Trophoblast cell (in vitro differentiated cells and primary cell): ENCODE results near the gene CHURC1.

Experiments
- DNase-seq, 2 donors: peaks; one replicate each; pipeline ENCODE4 v3.0.0-alpha.2; 2016
- H2AFZ ChIP-seq: 2 replicates; pipeline ENCODE4 v1.6.1; 2013; ENCODE audit warnings: low read length, moderate library complexity, mild to moderate bottlenecking; ENCODE audit not compliant: insufficient read depth, poor library complexity
- H2AK5ac ChIP-seq: 2 replicates; pipeline ENCODE4 v1.6.1; 2013; ENCODE audit warnings: mild to moderate bottlenecking, low read length
- H2BK120ac ChIP-seq: 2 replicates; pipeline ENCODE4 v1.6.1; 2013; ENCODE audit warnings: low read length, mild to moderate bottlenecking, moderate library complexity; ENCODE audit not compliant: insufficient read depth, poor library complexity
- H2BK12ac ChIP-seq: 2 replicates; pipeline ENCODE4 v1.6.1; 2013; ENCODE audit warnings: mild to moderate bottlenecking, low read length, moderate library complexity
- H2BK5ac ChIP-seq: 2 replicates; pipeline ENCODE4 v1.6.1; 2013; ENCODE audit warnings: low read length, low read depth, moderate library complexity, mild to moderate bottlenecking; ENCODE audit not compliant: poor library complexity
- H3K14ac ChIP-seq: 2 replicates; pipeline ENCODE4 v1.6.1; 2013; ENCODE audit warnings: mild to moderate bottlenecking, low read length
- H3K18ac ChIP-seq: 2 replicates; pipeline ENCODE4 v1.6.1; 2013; ENCODE audit warnings: mild to moderate bottlenecking, low read length
- H3K23ac ChIP-seq: 2 replicates; pipeline ENCODE4 v1.6.1; 2013; ENCODE audit warnings: low read length
- H3K27ac ChIP-seq: 2 replicates; pipeline ENCODE4 v1.5.1; 2013; ENCODE audit warnings: low read depth, mild to moderate bottlenecking, inconsistent platforms, low read length, moderate library complexity
- H3K27me3 ChIP-seq: 2 replicates; pipeline ENCODE4 v1.6.1; 2013; ENCODE audit warnings: inconsistent platforms, mild to moderate bottlenecking, low read length, moderate library complexity; ENCODE audit not compliant: insufficient read depth
- H3K36me3 ChIP-seq, 2 experiments: 1 replicate in 1 of 2; 2 replicates in 1 of 2; pipeline ENCODE4 v1.6.1; 2013; ENCODE audit warnings: low read length in 2 of 2, mild to moderate bottlenecking in 2 of 2, moderate library complexity in 1 of 2; ENCODE audit not compliant: insufficient read depth in 2 of 2, control insufficient read depth in 1 of 2
- H3K4ac ChIP-seq: 2 replicates; pipeline ENCODE4 v1.6.1; 2013; ENCODE audit warnings: low read depth, mild to moderate bottlenecking, low read length, moderate library complexity
- H3K4me1 ChIP-seq, 2 experiments: 1 replicate in 1 of 2; 2 replicates in 1 of 2; pipeline ENCODE4 v1.6.1; 2013; ENCODE audit warnings: low read length in 2 of 2, mild to moderate bottlenecking in 2 of 2, moderate library complexity in 1 of 2; ENCODE audit not compliant: insufficient read depth in 2 of 2, control insufficient read depth in 1 of 2
- H3K4me2 ChIP-seq: 2 replicates; pipeline ENCODE4 v1.6.1; 2013; ENCODE audit warnings: inconsistent platforms, mild to moderate bottlenecking, low read length, moderate library complexity
- H3K4me3 ChIP-seq: 2 replicates; pipeline ENCODE4 v1.5.1; 2013; ENCODE audit warnings: mild to moderate bottlenecking, low read depth, low read length, inconsistent platforms
- H3K79me1 ChIP-seq: one replicate; pipeline ENCODE4 v1.6.1; 2013; ENCODE audit warnings: low read length
- H3K79me2 ChIP-seq: 2 replicates; pipeline ENCODE4 v1.6.1; 2013; ENCODE audit warnings: low read length, mild to moderate bottlenecking; ENCODE audit not compliant: control insufficient read depth, insufficient read depth, poor library complexity
- H3K9ac ChIP-seq: 2 replicates; pipeline ENCODE4 v1.6.1; 2013; ENCODE audit warnings: mild to moderate bottlenecking, low read length
- H3K9me3 ChIP-seq: 2 replicates; pipeline ENCODE4 v1.6.1; 2013; ENCODE audit warnings: low read depth, mild to moderate bottlenecking, control low read depth, inconsistent platforms, low read length; ENCODE audit not compliant: insufficient read depth
- H4K12ac ChIP-seq: 2 replicates; pipeline ENCODE4 v1.6.1; 2013; ENCODE audit warnings: low read depth, mild to moderate bottlenecking, low read length, moderate library complexity
- H4K8ac ChIP-seq: 2 replicates; pipeline ENCODE4 v1.6.1; 2013; ENCODE audit warnings: low read depth, mild to moderate bottlenecking, low read length, moderate library complexity
- H4K91ac ChIP-seq: one replicate; pipeline ENCODE4 v1.6.1; 2013; ENCODE audit warnings: low read depth, mild to moderate bottlenecking, low read length, moderate library complexity
- WGBS: extraction: QIAGEN DNeasy Blood & Tissue Kit; methylation state at CpG from one replicate; pipeline ENCODE4 v1.1.7; 2013; ENCODE audit warnings: missing lambda C conversion rate; ENCODE audit not compliant: insufficient read length, insufficient coverage; ENCODE audit errors: extremely low coverage; 5-methylcytosine and 5-hydroxymethylcytosine counted together

The CHURC1 gene

GRCh38 chr14:64868379-64868778 lies 45.9 kb upstream of the CHURC1 start:
- Histone ChIP-seq H3K4me1 (no peaks in the 10 kb centered on the region), H3K79me2 (no peaks in the 10 kb centered on the region), H4K12ac (no peak overlapping the region), H3K23ac (no peak overlapping the region), H4K91ac (no peak overlapping the region), H2BK120ac (no peak overlapping the region), H2BK12ac (no peak overlapping the region), H3K9ac (no peak overlapping the region), H3K27me3 (no peaks in the 10 kb centered on the region), H3K27ac (no peak overlapping the region), H2AFZ (no peak overlapping the region), H3K4me2 (no peak overlapping the region), H3K4me3 (no peak overlapping the region), H3K14ac (no peak overlapping the region), H3K4ac (no peak overlapping the region), H2AK5ac (no peak overlapping the region), H3K9me3 (no peaks in the 10 kb centered on the region), H3K36me3 (no peaks in the 10 kb centered on the region), H2BK5ac (no peak overlapping the region), H3K18ac (no peak overlapping the region), H4K8ac (no peak overlapping the region), H3K79me1 (no peaks in the 10 kb centered on the region)
- DNase-seq = no peak
- no CpG with 5 or more reads among the region's 2 CpGs for WGBS

- no peak overlapping the region for H3K4ac ChIP-seq
- no peak overlapping the region for H2AK5ac ChIP-seq
- no peak overlapping the region for H3K27ac ChIP-seq
- no peaks in the 10 kb centered on the region for H3K27me3 ChIP-seq
- DNase-seq = no peak
- H4K12ac ChIP-seq = no peak overlapping the region
- no peaks in the 10 kb centered on the region for H3K79me2 ChIP-seq
- H3K9me3 ChIP-seq = no peaks in the 10 kb centered on the region
- no peak overlapping the region for H3K9ac ChIP-seq
- WGBS = no CpG with 5 or more reads among the region's 1 CpG
- no peaks in the 10 kb centered on the region for H3K4me1 ChIP-seq
- H3K4me3 ChIP-seq = no peak overlapping the region
- no peak overlapping the region for H4K91ac ChIP-seq
- no peaks in the 10 kb centered on the region for H3K79me1 ChIP-seq
- H3K23ac ChIP-seq = no peak overlapping the region
- H2BK12ac ChIP-seq = no peak overlapping the region
- no peak overlapping the region for H3K14ac ChIP-seq
- H3K18ac ChIP-seq = no peak overlapping the region
- H3K4me2 ChIP-seq = no peak overlapping the region
- no peak overlapping the region for H2BK120ac ChIP-seq
- no peak overlapping the region for H2AFZ ChIP-seq
- no peaks in the 10 kb centered on the region for H3K36me3 ChIP-seq
- no peak overlapping the region for H2BK5ac ChIP-seq
- H4K8ac ChIP-seq = no peak overlapping the region
Measured at GRCh38 chr14:64868841-64869240, 45.4 kb upstream of the CHURC1 start.

DNA sequence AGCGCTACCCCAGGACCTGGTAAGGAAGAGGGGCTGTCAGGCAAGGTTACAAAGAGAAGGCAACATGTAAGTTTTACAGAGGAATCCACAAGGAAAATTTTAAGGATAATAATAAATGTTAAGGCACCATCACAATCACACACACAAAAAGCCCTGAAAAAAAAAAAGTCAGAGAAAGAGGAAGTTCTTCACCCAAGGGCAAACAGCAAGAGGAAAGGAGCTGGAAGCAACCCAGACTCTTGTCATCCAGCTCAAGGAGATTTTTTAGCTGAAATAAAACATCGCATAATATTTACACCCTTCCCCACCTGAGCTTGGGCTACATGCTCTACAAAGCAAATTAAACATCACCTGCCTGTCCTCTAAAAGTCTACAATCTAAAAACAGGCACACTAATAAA lies 44.1 kb upstream of the CHURC1 start:
- no peak overlapping the region for H4K91ac ChIP-seq
- H3K79me1 ChIP-seq = no peaks in the 10 kb centered on the region
- H3K4me2 ChIP-seq = no peak overlapping the region
- no peak overlapping the region for H4K12ac ChIP-seq
- no peaks in the 10 kb centered on the region for H3K79me2 ChIP-seq
- H3K27ac ChIP-seq = no peak overlapping the region
- no peak overlapping the region for H2AFZ ChIP-seq
- WGBS = no CpG with 5 or more reads among the region's 2 CpGs
- H3K4ac ChIP-seq = no peak overlapping the region
- no peak overlapping the region for H2BK12ac ChIP-seq
- no peak overlapping the region for H3K4me3 ChIP-seq
- no peak overlapping the region for H3K14ac ChIP-seq
- H2BK5ac ChIP-seq = no peak overlapping the region
- H2AK5ac ChIP-seq = no peak overlapping the region
- no peak overlapping the region for H3K23ac ChIP-seq
- no peaks in the 10 kb centered on the region for H3K36me3 ChIP-seq
- H3K18ac ChIP-seq = no peak overlapping the region
- no peak overlapping the region for H4K8ac ChIP-seq
- no peaks in the 10 kb centered on the region for H3K4me1 ChIP-seq
- H2BK120ac ChIP-seq = no peak overlapping the region
- H3K9me3 ChIP-seq = no peaks in the 10 kb centered on the region
- no peak for DNase-seq
- H3K27me3 ChIP-seq = no peaks in the 10 kb centered on the region
- H3K9ac ChIP-seq = no peak overlapping the region

DNA sequence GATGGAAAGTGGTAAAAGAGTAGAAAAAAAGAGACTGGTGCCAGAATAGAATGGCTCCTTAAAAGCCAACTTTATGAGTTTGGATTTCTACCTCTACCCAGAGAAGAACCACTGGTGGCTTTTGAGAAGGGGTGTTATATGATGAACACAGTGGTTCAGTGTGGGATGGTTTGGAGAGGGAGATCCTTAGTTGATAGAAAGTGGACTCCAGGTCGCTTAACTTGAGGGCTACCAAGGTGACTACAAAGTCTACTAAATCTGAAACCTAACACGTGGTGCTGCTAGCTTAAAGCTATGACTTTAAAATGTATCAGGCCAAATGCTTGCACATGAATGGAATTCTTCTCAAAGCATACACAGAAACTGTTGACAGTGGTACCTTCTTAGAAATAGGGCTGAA lies 42.9 kb upstream of the CHURC1 start:
- H2BK12ac ChIP-seq = no peak overlapping the region
- H2AK5ac ChIP-seq = no peak overlapping the region
- no peak overlapping the region for H2AFZ ChIP-seq
- no peak overlapping the region for H3K4ac ChIP-seq
- H2BK5ac ChIP-seq = no peak overlapping the region
- H3K23ac ChIP-seq = no peak overlapping the region
- no peaks in the 10 kb centered on the region for H3K27me3 ChIP-seq
- H4K8ac ChIP-seq = no peak overlapping the region
- H3K4me2 ChIP-seq = no peak overlapping the region
- no peaks in the 10 kb centered on the region for H3K79me1 ChIP-seq
- H3K27ac ChIP-seq = no peak overlapping the region
- H3K36me3 ChIP-seq = no peaks in the 10 kb centered on the region
- no CpG with 5 or more reads among the region's 2 CpGs for WGBS
- H3K4me1 ChIP-seq = no peaks in the 10 kb centered on the region
- no peaks in the 10 kb centered on the region for H3K79me2 ChIP-seq
- no peak overlapping the region for H3K9ac ChIP-seq
- H3K9me3 ChIP-seq = no peaks in the 10 kb centered on the region
- no peak overlapping the region for H4K91ac ChIP-seq
- no peak overlapping the region for H3K4me3 ChIP-seq
- no peak overlapping the region for H2BK120ac ChIP-seq
- H3K14ac ChIP-seq = no peak overlapping the region
- no peak overlapping the region for H3K18ac ChIP-seq
- no peak for DNase-seq
- no peak overlapping the region for H4K12ac ChIP-seq
